H54 (cell line): ENCODE measurements around the gene HDAC9.
"Not testable (repeated sequence)": the region's sequence is repeated elsewhere in the genome, so short reads cannot be mapped to it uniquely, and the experiment has no call there.

ENCODE experiments used
- DNase-seq: peaks from one replicate; pipeline ENCODE4 v3.0.0; 2011; ENCODE audit warnings: low spot score, mixed read lengths; ENCODE audit not compliant: insufficient read length
- FAIRE-seq: peaks from 3 replicates; lab custom pipeline; 2011; peaks lifted over from hg19 to GRCh38; lab: Jason Lieb, UNC
- POLR2A ChIP-seq: IDR thresholded peaks from 2 replicates; pipeline ENCODE4 v1.6.1; 2011; ENCODE audit warnings: low read depth, mild to moderate bottlenecking, low read length

Gene HDAC9

DNA sequence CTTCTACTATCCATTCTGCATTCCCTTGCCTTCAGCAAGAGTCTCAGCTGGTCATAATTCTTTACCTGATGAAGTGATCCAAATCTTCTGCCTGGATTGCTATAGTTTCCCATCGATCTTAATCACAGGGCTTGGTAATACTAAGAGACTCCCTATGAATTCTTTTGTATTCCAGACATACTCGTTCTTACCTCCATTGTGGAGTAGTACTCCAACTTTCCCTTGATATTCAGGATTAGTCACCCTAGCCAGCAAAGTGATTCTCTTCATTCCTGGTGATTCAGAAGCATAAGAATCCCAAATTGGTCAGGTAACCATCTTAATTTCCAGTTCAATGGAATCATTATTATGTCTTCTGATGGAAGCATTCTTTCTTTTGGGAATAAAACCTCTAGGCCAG, 525.2 kb downstream of the HDAC9 start:
- FAIRE-seq (peak; percentile 93), DNase-seq (no peak)
- no peak for TF ChIP-seq POLR2A

DNA sequence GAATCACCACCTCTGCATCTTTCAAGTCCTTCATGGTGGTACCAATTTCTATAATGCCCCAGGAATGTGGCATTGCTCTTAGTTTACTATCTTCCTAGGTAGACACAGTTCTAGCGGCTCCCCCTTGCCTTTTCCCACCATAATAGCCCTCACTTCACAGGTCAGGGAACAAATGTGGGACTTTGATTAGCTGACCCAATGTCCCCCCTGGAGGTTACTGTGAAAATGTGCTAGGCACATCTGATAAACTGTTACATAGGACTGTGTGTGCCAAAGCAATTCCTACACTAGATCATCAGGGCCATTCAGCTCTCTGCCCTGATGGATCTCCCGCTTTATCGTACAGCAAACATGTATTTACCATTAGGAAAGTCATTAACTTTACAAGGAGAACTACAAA, 527.9 kb downstream of the HDAC9 start:
- FAIRE-seq = no peak
- DNase-seq = no peak
- TF ChIP-seq POLR2A = no peak

DNA sequence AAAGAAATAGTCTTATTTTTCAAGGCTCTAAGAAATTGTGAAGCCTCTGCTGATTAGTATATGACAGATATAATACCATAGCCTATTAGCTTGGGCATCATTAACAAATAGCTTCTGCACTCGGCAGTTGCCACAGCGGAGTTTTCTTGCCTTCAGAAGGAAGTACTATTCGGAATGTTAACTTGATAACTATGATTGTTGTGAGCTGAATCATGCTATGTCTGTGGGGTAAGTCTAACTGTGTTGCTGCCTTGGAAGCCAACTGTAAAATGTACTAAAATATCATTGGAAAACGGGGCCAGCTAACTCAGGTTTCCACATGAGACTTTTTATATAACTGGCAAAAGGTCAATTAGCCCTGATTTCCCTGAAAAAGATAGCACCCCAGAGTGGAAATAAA, 528.7 kb downstream of the HDAC9 start:
- DNase-seq (peak; percentile 28), FAIRE-seq (peak; percentile 95)
- no peak for TF ChIP-seq POLR2A

DNA sequence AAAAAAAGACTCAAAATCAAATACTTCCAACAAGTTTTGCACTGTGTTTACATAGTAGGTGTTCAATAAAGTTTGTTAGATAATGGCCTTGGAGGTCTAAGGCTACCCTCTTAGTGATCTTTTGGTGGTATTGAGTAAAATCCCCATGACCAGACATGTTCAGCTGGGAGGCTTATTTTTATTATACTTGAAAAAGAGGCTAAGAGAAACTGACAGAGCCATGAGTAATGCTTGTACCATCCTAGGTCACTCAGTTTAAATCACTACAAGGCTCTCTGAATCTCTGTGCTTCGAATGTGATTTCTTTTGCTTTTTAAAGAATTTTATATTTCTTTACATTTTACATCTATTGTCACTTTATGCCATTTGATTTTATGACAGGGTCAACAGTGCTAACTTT, 531.3 kb downstream of the HDAC9 start:
- DNase-seq = no peak
- peak; percentile 90 for FAIRE-seq
- no peak for TF ChIP-seq POLR2A

DNA sequence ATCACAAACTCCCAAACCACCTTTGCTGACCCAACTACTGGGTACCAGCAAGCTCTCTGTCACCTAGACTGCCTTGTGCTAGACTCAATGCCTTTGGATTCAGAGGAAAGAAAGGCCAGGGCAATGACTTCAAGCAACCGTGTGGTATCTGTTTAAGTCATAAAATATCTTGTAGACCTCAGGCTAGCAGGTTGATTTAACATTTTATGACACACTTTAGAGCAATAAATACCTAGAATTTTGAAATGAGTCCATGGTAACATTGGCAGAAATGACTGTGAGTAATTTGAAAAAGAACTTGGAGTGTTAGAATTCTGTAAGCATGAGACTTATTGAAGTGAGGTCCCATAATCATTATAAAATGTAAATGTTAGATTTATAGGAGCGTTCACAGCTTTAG, 534.7 kb downstream of the HDAC9 start:
- FAIRE-seq (no peak), DNase-seq (no peak)
- TF ChIP-seq POLR2A = no peak

DNA sequence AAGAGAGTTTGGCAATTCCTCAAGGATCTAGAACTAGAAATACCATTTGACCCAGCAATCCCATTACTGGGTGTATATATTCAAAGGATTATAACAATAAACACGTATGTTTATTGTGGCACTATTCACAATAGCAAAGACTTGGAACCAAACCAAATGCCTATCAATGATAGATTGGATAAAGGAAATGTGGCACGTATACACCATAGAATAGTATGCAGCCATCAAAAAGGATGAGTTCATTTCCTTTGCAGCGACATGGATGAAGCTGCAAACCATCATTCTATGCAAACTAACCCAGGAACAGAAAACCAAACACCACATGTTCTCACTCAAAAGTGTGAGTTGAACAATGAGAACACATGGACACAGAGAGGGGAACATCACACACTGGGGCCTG, 537.4 kb downstream of the HDAC9 start:
- FAIRE-seq, DNase-seq: not testable (repeated sequence)

DNA sequence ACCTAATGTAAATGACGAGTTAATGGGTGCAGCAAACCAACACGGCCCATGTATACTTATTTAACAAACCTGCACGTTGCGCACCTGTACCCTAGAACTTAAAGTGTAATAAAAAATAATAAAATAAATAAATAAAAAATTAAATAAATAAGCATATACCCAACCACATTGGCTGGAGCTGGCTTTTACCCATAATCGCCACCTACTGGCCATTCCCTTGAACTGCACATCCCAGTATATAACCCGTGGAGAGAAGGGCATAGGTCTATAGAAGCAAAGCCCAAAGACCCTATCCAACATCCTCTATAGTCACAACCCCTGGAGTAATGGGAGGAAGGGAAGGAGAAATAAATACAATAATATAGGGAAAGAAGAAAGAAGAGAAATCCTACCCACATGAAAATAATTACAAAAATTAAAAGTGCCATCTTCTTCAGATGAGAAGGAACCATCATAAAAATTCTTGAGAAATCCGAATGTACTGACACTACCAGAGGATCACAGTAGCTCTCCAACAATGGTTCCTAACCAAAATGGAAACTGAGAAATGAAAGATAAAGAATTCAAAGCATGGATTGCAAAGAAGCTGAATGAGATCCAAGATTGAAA, 556.3 kb downstream of the HDAC9 start:
- TF ChIP-seq POLR2A = no peak
- DNase-seq = no peak
- FAIRE-seq = no peak
